Adrenal gland (tissue), 12 donors: ENCODE measurements around the gene GLB1L2. TPM values are rescaled to one million over a fixed set of nuclear protein-coding genes. Genes with fewer than 3 reads are reported as not detected.

ENCODE experiments used
- DNase-seq, 7 donors: peaks; one replicate each; pipeline ENCODE4 v3.0.0-alpha.2; 2019 to 2020
- H3K27ac ChIP-seq, 5 donors: fragments of 200-600 bp; sonication (generic) in 4 of 5; 1 replicate in 3 of 5; 2 replicates in 2 of 5; pipeline versions ENCODE4 v1.5.1 to v1.8.0; 2016 to 2020; ENCODE audit warnings: mild to moderate bottlenecking in 1 of 5
- H3K27me3 ChIP-seq: fragments of 200-600 bp; 2 replicates; pipeline ENCODE4 v1.8.0; 2021
- H3K36me3 ChIP-seq, 2 donors: fragments of 200-600 bp; replicated peaks in 1 of 2; 1 replicate in 1 of 2; 2 replicates in 1 of 2; pipeline versions ENCODE4 v1.5.1 to v1.8.0; 2018 to 2022
- H3K4me1 ChIP-seq, 2 donors: fragments of 200-600 bp; replicated peaks in 1 of 2; 1 replicate in 1 of 2; 2 replicates in 1 of 2; pipeline versions ENCODE4 v1.5.1 to v1.8.0; 2018 to 2021
- H3K4me3 ChIP-seq, 4 donors: fragments of 200-600 bp; sonication (generic) in 3 of 4; one replicate each; pipeline ENCODE4 v1.5.1; 2016 to 2018
- H3K9me3 ChIP-seq, 3 donors: fragments of 200-600 bp; sonication (generic) in 1 of 3; replicated peaks in 1 of 3; 1 replicate in 2 of 3; 2 replicates in 1 of 3; pipeline versions ENCODE4 v1.5.1 to v1.8.0; 2016 to 2021
- CTCF ChIP-seq, 6 experiments: fragments of 450-650 bp in 4 of 6; fragments of 200-600 bp in 2 of 6; sonication (generic) in 1 of 6; IDR thresholded peaks; 1 replicate in 5 of 6; 2 replicates in 1 of 6; pipeline versions ENCODE4 v1.5.1 to v1.8.0; 2016 to 2021; ENCODE audit warnings: antibody characterized with exemption in 6 of 6, mild to moderate bottlenecking in 2 of 6, moderate library complexity in 1 of 6
- POLR2A ChIP-seq, 2 donors: fragments of 450-650 bp; IDR thresholded peaks; one replicate each; pipeline ENCODE4 v1.6.1; 2017; ENCODE audit warnings: antibody characterized with exemption in 2 of 2, mild to moderate bottlenecking in 2 of 2, moderate library complexity in 1 of 2
- WGBS, 4 donors: extraction: QIAGEN DNeasy Blood & Tissue Kit in 2 of 4; methylation state at CpG; one replicate each; pipeline versions ENCODE4 v1.1.5 to v1.1.7; 2013 to 2017; 5-methylcytosine and 5-hydroxymethylcytosine counted together
- intact Hi-C, 2 donors: fragments of 100-400 bp; cut with DNase I; formaldehyde crosslinking; loops; one replicate each; pipeline versions ENCODE4 v1.14.1 to v1.15.0; 2022 to 2023
- polyA plus RNA-seq, 3 donors: library from polyadenylated mRNA; stranded (reverse); fragments of 200-250 nt in 2 of 3; fragments of 350-450 nt in 1 of 3; fragmentation: Illumina TruSeq in 1 of 3; extraction: RNeasy Lipid Tissue Mini Kit (QIAGEN cat#74804) in 1 of 3; gene quantifications; one replicate each; pipeline ENCODE4 v1.2.3, GENCODE V29; 2013 to 2014
- total RNA-seq, 9 donors: library from RNA; depleted of rRNA in 4 of 9; stranded (reverse); fragments of >200 nt in 4 of 9; fragments of 120-200 nt in 1 of 9; fragmentation: NEBNext Ultra II Directional in 1 of 9; extraction: Animal tissue kit (Norgen Biotek cat#: 25700) in 1 of 9; gene quantifications; one replicate each; pipeline versions ENCODE4 v1.1.0 to v1.2.4, GENCODE V29; 2013 to 2023
- donor health status: healthy with polysubstance abuse.
- donor health status: Bipolar disorder and iron deficiency.
- donor health status: DM: yes; HTN: yes; CAD: no.
- donor health status: DM: no; HTN: no; CAD: no.
- donor health status: DM: no; HTN: no; CAD: no.
- donor health status: DM: yes; HTN: yes; CAD: no.

The GLB1L2 gene
- total and polyA plus RNA-seq, 12 donors, result 0.66 to 8.1 (median 2.6) TPM

GRCh38 chr11:134290646-134291045 is 41.1 kb upstream of the GLB1L2 start:
- Histone ChIP-seq H3K9me3 (no peaks in the 10 kb centered on the region), H3K4me3 (no peak overlapping the region), H3K36me3 (no peaks in the 10 kb centered on the region), H3K27me3 (no peaks in the 10 kb centered on the region), H3K27ac (no peak overlapping the region), H3K4me1 (no peaks in the 10 kb centered on the region)
- WGBS, 4 donors, result 82 to 91% (median 84%) methylated on average over 7 of the region's 7 CpGs
- intact Hi-C loops, result no loop called here
- DNase-seq, result no peak
- TF ChIP-seq CTCF (IDR thresholded peaks at IDR 0.05), result no peak
- no peak for TF ChIP-seq POLR2A (IDR thresholded peaks at IDR 0.05)

GRCh38 chr11:134291196-134291595 is 40.6 kb upstream of the GLB1L2 start:
- Histone ChIP-seq H3K9me3 (no peaks in the 10 kb centered on the region), H3K4me1 (no peaks in the 10 kb centered on the region), H3K27me3 (no peaks in the 10 kb centered on the region), H3K4me3 (no peak overlapping the region), H3K36me3 (no peaks in the 10 kb centered on the region), H3K27ac (no peak overlapping the region)
- no peak for DNase-seq
- whole genome bisulfite sequencing, 4 donors, result 74 to 89% (median 88%) methylated on average over 6 of the region's 6 CpGs
- TF ChIP-seq CTCF (IDR thresholded peaks at IDR 0.05), result no peak
- no peak for TF ChIP-seq POLR2A (IDR thresholded peaks at IDR 0.05)
- intact Hi-C loops, result no loop called here

GRCh38 chr11:134292661-134293060 is 39.1 kb upstream of the GLB1L2 start:
- Histone ChIP-seq H3K27ac (no peak overlapping the region), H3K9me3 (no peaks in the 10 kb centered on the region), H3K36me3 (no peaks in the 10 kb centered on the region), H3K27me3 (no peaks in the 10 kb centered on the region), H3K4me1 (no peaks in the 10 kb centered on the region), H3K4me3 (no peak overlapping the region)
- 71 to 86% (median 78%) methylated on average over 1 to 15 of the region's 15 CpGs for WGBS, 4 donors
- TF ChIP-seq POLR2A (IDR thresholded peaks at IDR 0.05) (no peak), CTCF (IDR thresholded peaks at IDR 0.05) (no peak)
- no peak for DNase-seq
- intact Hi-C loops, result no loop called here

- no peaks in the 10 kb centered on the region for H3K27me3 ChIP-seq
- intact Hi-C loops, result no loop called here
- TF ChIP-seq POLR2A (IDR thresholded peaks at IDR 0.05) (no peak), CTCF (IDR thresholded peaks at IDR 0.05) (no peak)
- no peak overlapping the region for H3K4me3 ChIP-seq
- no peak overlapping the region for H3K27ac ChIP-seq
- DNase-seq, result no peak
- H3K4me1 ChIP-seq, result no peaks in the 10 kb centered on the region
- 78 to 84% (median 81%) methylated on average over 19 to 20 of the region's 20 CpGs for WGBS, 4 donors
- no peaks in the 10 kb centered on the region for H3K36me3 ChIP-seq
- H3K9me3 ChIP-seq, result no peaks in the 10 kb centered on the region
Observed at GRCh38 chr11:134293119-134294113, 38.4 kb upstream of the GLB1L2 start.
